Measurements from ENCODE around the gene TRPM5. TPM values are rescaled to one million over a fixed set of nuclear protein-coding genes. Genes with fewer than 3 reads are reported as not detected.
A peak's percentile ranks its signal among the peaks of the same experiment; 100 is the strongest.

Gene TRPM5
- total and polyA plus RNA-seq, 9 of the 15 experiments (the other 6 are each of a cell fraction or from before 2014, with no cell fraction given): not detected

DNA sequence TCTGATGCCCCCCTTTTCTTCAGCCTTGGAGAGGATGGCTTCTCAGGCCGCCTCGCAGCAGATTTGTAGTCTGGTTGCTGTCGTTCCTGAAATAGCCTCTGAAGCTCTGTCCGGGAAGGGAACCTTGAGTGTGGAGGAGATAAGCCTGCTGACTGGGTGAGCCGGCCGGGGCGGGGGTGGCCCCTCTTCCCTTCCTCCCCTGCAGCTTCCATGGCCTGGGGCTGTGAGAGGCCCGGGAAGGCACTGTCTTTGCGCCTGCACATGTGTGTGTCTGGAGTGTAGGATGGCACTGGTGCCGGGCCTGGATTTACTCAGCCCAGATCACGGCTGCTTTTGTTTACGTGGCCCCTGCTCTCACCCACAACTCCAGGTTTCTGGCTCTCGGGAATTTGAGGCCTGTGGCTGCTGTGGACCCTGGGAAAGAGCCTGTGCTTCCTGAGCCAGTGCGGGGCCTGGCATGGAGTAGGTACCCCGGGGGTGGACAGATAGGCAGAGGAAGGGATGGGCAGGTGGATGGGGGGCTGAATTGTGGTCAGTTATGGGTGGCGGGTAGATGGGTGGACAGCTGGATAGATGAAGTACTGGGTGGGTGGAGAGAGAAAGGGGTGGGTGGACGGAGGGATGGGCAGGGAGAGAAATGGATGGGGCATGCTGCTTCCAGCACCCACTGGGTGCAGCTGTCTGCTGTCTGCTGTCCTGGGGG lies 17.1 kb upstream of the TRPM5 start:
- Histone ChIP-seq H2AFZ (ENCODE audit: low read depth, low read length) (no peak overlapping the region), H3K9me3 (replicated peaks; ENCODE audit: control insufficient read depth, insufficient read depth, low read depth, low read length) (no peaks in the 10 kb centered on the region), H3K4me2 (ENCODE audit: insufficient read depth, low read length) (no peak overlapping the region), H3K4me3 (no peak overlapping the region), H3K79me2 (ENCODE audit: control insufficient read depth, insufficient read depth, low read length) (no peaks in the 10 kb centered on the region), H3K9me1 (ENCODE audit: control insufficient read depth, insufficient read depth, low read length) (no peaks in the 10 kb centered on the region), H3K36me3 (ENCODE audit: control insufficient read depth, insufficient read depth, low read length) (no peaks in the 10 kb centered on the region), H4K20me1 (replicated peaks; ENCODE audit: control insufficient read depth, insufficient read depth, low read length) (peaks cover 8% of the 10 kb centered on the region; the same call in 1 of the 2 replicates), H3K4me1 (replicated peaks in 1 of 2; ENCODE audit: control insufficient read depth in 2 of 2, insufficient read depth in 2 of 2, low read length in 2 of 2) (peaks cover 0 to 27% of the 10 kb centered on the region in 2 experiments; a peak in 2 of 5 replicates), H3K27ac (ENCODE audit: extremely low read depth, low read depth, low read length) (no peak overlapping the region), H3K27me3 (ENCODE audit: control insufficient read depth in 2 of 2, insufficient read depth in 2 of 2, low read length in 2 of 2) (peaks cover 10 to 54% of the 10 kb centered on the region in 2 experiments; a peak in 4 of 5 replicates), H3K9ac (ENCODE audit: insufficient read depth in 1 of 2, low read depth in 2 of 2, low read length in 2 of 2) (peak overlapping the region in 1 of 2 experiments; percentile 17; a peak in 1 of 4 replicates)
- FAIRE-seq (peak; percentile 40), ATAC-seq (peak; percentile 66), DNase-seq (ENCODE audit: extremely low read depth in 1 of 4, low spot score in 3 of 4) (peak in 3 of 4 experiments; percentile 27 to 49 (median 44))
- in situ Hi-C loops (cut with MboI) (no loop called here), intact Hi-C loops (cut with micrococcal nuclease) (no loop called here)
- BruUV-seq (replicated peaks): no TSS peak
- POLR2A ChIA-PET: interaction anchor here (0.7 kb wide), 1 partner anchor 21 kb away, joined by 3 read pairs; no protein-coding TSS in a partner anchor
- WGBS (ENCODE audit: insufficient coverage, low coverage, missing lambda C conversion rate): 2% methylated on average over 14 of the region's 17 CpGs
- TF ChIP-seq, protein P1, sequence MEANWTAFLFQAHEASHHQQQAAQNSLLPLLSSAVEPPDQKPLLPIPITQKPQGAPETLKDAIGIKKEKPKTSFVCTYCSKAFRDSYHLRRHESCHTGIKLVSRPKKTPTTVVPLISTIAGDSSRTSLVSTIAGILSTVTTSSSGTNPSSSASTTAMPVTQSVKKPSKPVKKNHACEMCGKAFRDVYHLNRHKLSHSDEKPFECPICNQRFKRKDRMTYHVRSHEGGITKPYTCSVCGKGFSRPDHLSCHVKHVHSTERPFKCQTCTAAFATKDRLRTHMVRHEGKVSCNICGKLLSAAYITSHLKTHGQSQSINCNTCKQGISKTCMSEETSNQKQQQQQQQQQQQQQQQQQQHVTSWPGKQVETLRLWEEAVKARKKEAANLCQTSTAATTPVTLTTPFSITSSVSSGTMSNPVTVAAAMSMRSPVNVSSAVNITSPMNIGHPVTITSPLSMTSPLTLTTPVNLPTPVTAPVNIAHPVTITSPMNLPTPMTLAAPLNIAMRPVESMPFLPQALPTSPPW (CRISPR knock-in tag; IDR thresholded peaks at IDR 0.05): peak; percentile 53; the same call in 1 of the 2 replicates
- no peak for TF ChIP-seq ZNF175 (CRISPR knock-in tag; IDR thresholded peaks at IDR 0.05; ENCODE audit: low read depth)
- CTCF ChIA-PET (ENCODE audit: low intra/inter-chr PET ratio): no interaction called here

Measured in K562 (cell line).